Heart right ventricle (tissue), 16 donors: ENCODE measurements around the gene RNASEH1. TPM values are rescaled to one million over a fixed set of nuclear protein-coding genes. Genes with fewer than 3 reads are reported as not detected.

Source experiments
- ATAC-seq, 8 donors: fragments of 200-7000 bp; cut with Tn5 transposase; one replicate each; pipeline ENCODE4 v1.9.1; 2020; ENCODE audit warnings: mild to moderate bottlenecking in 8 of 8, moderate library complexity in 8 of 8, moderate number of reproducible peaks in 1 of 8
- DNase-seq, 2 donors: peaks; one replicate each; pipeline ENCODE4 v3.0.0-alpha.2; 2020
- H3K27ac ChIP-seq, 10 donors: fragments of 200-600 bp; sonication (generic) in 2 of 10; one replicate each; pipeline versions ENCODE4 v1.5.0 to v1.8.0; 2020 to 2022; ENCODE audit warnings: mild to moderate bottlenecking in 3 of 10
- H3K27me3 ChIP-seq, 7 donors: fragments of 200-600 bp; one replicate each; pipeline ENCODE4 v1.8.0; 2021 to 2022; ENCODE audit warnings: mild to moderate bottlenecking in 2 of 7
- H3K36me3 ChIP-seq, 9 donors: fragments of 200-600 bp; sonication (generic) in 1 of 9; one replicate each; pipeline versions ENCODE4 v1.5.0 to v1.8.0; 2020 to 2022; ENCODE audit warnings: mild to moderate bottlenecking in 2 of 9
- H3K4me1 ChIP-seq, 9 donors: fragments of 200-600 bp; sonication (generic) in 1 of 9; one replicate each; pipeline versions ENCODE4 v1.5.0 to v1.8.0; 2020 to 2022; ENCODE audit warnings: mild to moderate bottlenecking in 4 of 9
- H3K4me3 ChIP-seq, 10 donors: fragments of 200-600 bp; sonication (generic) in 2 of 10; one replicate each; pipeline versions ENCODE4 v1.5.0 to v1.8.0; 2020 to 2022; ENCODE audit warnings: mild to moderate bottlenecking in 7 of 10, moderate library complexity in 2 of 10
- H3K9me3 ChIP-seq, 11 donors: fragments of 200-600 bp in 10 of 11; sonication (generic) in 2 of 11; one replicate each; pipeline versions ENCODE4 v1.5.0 to v1.8.0; 2013 to 2022; ENCODE audit warnings: mild to moderate bottlenecking in 2 of 11, control low read depth in 1 of 11, moderate library complexity in 1 of 11
- WGBS, 2 donors: extraction: QIAGEN DNeasy Blood & Tissue Kit; methylation state at CpG; one replicate each; pipeline ENCODE4 v1.1.7; 2013; ENCODE audit warnings: inconsistent platforms in 1 of 2; 5-methylcytosine and 5-hydroxymethylcytosine counted together
- intact Hi-C, 10 donors: fragments of 100-400 bp; cut with DNase I; formaldehyde crosslinking; loops; one replicate each; pipeline versions ENCODE4 v1.11.1 to v1.14.2; 2022
- polyA plus RNA-seq, 2 donors: library from polyadenylated mRNA; stranded (reverse); fragments of 200-250 nt; gene quantifications; one replicate each; pipeline ENCODE4 v1.2.3, GENCODE V29; 2013
- total RNA-seq, 10 donors: library from RNA; stranded (reverse); fragmentation: NEBNext Ultra II Directional in 3 of 10; extraction: Animal tissue kit (Norgen Biotek cat#: 25700) in 3 of 10; gene quantifications; one replicate each; pipeline versions ENCODE4 v1.2.1 to v1.2.4, GENCODE V29; 2021 to 2023
- TF ChIP-seq, protein P1 (sequence below), 9 donors: fragments of 200-600 bp; sonication (generic) in 2 of 9; IDR thresholded peaks; one replicate each; pipeline versions ENCODE4 v1.5.0 to v1.8.0; 2021 to 2022; ENCODE audit warnings: antibody characterized with exemption in 9 of 9, mild to moderate bottlenecking in 5 of 9, moderate library complexity in 1 of 9
- donor health status: Arrhythmogenic right ventricular cardiomyopathy.
- donor health status: ischemic (EF 13 %, LVEDD 7.1; RV severe dilation, severe dysfunction).
- donor health status: healthy with polysubstance abuse.
- donor health status: DM: no; HTN: yes; CAD: no.
- donor health status: DM: no; HTN: no; CAD: no.
- donor health status: ischemic (EF 25% LVEDD 6.9; RV normal size, moderate dysfunction).
- donor health status: ischemic (EF 25% LVEDD 5.7; RV mildly dilated, moderate dysfunction).
- donor health status: healthy.
- donor health status: DM: yes; HTN: yes; CAD: no.
- donor health status: Ischemic cardiomyopathy.
- donor health status: ischemic (EF 35%, LVEDD 5.7; RV mildly dilated, moderate dysfunction).
- donor health status: nonischemic (EF 11% LVEDD 7.7; RV severe dilation, severe dysfunction).
- donor health status: DM: yes; HTN: yes; CAD: no.
- donor health status: PGD.
- donor health status: ischemic (EF 29% LVEDD 5.4; RV normal size, mild dysfunction).
- donor health status: nonischemic (EF 23%, LVEDD 6.1; RV moderate dilation, normal function).

Gene RNASEH1
- total and polyA plus RNA-seq, 12 donors = 8.7 to 24.0 (median 19.3) TPM

DNA sequence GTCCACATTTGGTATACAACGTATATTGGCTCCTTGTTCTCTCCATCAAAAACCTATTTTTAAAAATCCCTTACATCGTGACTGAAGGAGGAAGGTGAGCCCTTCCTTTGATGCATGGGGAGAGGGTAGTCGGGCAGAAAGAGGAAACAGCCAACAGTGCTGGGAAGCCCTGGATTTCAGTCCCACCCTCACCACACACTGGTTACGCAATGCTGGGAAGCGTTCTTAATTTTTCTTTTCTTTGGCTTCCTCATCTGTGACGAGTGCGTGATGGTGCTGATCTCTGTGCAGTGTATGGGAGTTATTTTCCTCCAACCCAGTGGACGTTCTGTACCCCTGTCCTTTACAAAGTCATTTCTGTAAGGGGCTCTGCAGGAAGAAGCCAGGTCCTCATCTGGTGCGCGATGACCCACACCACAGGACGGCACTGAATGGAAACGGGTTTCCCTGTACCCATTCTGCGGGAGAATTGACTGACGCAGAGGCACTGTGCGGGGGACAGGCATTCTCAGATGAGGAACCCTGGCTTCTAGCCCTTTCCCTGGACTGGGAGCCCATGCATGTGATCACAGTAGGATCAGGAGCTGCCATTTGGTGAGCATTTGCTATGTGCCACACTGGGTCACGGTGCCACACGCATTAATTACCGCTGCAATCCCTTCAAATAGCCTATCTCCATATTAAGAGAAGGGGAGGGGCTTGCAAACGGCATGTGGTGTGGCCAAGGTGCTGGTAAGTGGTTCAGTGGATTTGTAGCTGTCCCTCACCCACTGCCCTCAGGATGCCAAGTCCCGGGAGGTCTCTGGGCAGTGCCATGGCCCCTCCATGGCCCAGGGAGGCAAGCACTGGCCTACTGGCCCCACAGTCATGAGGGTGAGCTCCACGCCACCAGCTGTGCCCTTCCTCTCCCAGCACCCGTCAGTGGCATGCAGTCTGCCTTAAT lies 41.0 kb upstream of the RNASEH1 start:
- intact Hi-C loops = loop anchor here in 4 of 10 donors (5.0 to 10.0 kb wide), 2 partner anchors 46 to 53 kb away; no protein-coding TSS in a partner anchor
- no peak overlapping the region for H3K27ac ChIP-seq
- 85% methylated on average over 22 of the region's 22 CpGs for WGBS, 2 donors
- DNase-seq (no peak), ATAC-seq (no peak)
- peaks cover 0 to 14% (median 11%) of the 10 kb centered on the region in 9 donors for H3K4me1 ChIP-seq
- no peak overlapping the region for H3K4me3 ChIP-seq
- H3K9me3 ChIP-seq = no peaks in the 10 kb centered on the region
- TF ChIP-seq, protein P1, sequence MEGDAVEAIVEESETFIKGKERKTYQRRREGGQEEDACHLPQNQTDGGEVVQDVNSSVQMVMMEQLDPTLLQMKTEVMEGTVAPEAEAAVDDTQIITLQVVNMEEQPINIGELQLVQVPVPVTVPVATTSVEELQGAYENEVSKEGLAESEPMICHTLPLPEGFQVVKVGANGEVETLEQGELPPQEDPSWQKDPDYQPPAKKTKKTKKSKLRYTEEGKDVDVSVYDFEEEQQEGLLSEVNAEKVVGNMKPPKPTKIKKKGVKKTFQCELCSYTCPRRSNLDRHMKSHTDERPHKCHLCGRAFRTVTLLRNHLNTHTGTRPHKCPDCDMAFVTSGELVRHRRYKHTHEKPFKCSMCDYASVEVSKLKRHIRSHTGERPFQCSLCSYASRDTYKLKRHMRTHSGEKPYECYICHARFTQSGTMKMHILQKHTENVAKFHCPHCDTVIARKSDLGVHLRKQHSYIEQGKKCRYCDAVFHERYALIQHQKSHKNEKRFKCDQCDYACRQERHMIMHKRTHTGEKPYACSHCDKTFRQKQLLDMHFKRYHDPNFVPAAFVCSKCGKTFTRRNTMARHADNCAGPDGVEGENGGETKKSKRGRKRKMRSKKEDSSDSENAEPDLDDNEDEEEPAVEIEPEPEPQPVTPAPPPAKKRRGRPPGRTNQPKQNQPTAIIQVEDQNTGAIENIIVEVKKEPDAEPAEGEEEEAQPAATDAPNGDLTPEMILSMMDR (IDR thresholded peaks at IDR 0.05) = no peak
- no peaks in the 10 kb centered on the region for H3K36me3 ChIP-seq
- peaks cover 0 to 5% (median 0%) of the 10 kb centered on the region in 7 donors for H3K27me3 ChIP-seq

DNA sequence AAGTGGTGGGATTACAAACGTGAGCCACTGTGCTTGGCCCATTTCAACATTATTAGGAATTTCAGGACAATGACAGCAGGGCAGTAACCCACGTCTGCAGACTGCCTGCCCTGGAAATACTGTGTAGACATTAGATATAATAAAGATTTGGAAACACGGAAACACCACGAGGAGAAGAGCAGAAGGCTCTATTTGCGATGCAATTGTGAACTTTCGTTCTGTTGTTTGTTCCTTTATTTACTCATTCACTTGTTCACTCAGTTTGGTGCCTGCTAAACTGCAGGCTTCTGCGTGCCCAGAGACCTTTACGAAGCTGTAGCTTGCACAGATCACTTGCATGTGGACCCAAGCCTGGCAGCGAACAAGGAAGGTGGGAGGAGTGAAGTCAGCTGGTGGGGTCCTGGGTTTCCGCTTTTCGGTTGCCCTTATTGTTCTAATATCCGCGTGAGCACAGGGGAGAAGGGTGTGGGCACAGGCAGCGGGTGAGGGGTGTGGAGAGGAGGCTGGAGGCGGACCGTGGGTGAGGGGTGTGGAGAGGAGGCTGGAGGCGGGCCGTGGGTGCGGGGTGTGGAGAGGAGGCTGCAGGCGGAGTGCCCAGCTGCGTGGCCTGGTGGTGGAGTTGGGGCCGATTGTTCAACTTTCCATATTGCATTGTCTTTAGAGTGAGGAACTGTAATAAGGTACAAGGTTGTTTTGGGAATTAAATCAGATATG lies 40.2 kb upstream of the RNASEH1 start:
- H3K9me3 ChIP-seq = no peaks in the 10 kb centered on the region
- intact Hi-C loops = loop anchor here in 4 of 10 donors (5.0 to 10.0 kb wide), 2 partner anchors 46 to 54 kb away; no protein-coding TSS in a partner anchor
- WGBS, 2 donors = 71 to 75% methylated on average over 22 of the region's 22 CpGs

DNA sequence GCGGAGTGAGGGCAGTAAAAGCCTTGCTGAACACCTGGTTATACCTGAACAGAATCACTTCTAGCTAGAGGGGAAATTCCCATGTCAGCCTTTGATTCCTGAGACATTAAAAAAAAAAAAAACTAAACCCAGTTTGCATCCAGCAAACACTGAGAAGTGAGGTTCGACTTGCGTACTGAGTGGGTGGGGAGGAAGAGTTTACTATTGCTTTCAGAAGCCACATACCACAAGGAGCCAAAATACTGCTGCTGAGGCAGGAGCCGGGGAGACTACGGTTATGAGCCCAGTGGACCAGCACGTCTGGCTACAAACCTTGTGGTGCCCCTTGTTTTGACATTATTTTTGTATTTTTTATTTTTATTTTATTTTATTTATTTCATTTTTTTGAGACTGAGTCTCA lies 39.4 kb upstream of the RNASEH1 start:
- TF ChIP-seq, protein P1 (IDR thresholded peaks at IDR 0.05) = no peak
- H3K4me3 ChIP-seq = no peak overlapping the region
- no peaks in the 10 kb centered on the region for H3K9me3 ChIP-seq
- intact Hi-C loops = loop anchor here in 4 of 10 donors (5.0 to 10.0 kb wide), 2 partner anchors 47 to 55 kb away; no protein-coding TSS in a partner anchor
- no peaks in the 10 kb centered on the region for H3K36me3 ChIP-seq
- DNase-seq (no peak), ATAC-seq (no peak)
- WGBS, 2 donors = 74 to 77% methylated on average over 6 of the region's 6 CpGs
- H3K4me1 ChIP-seq = peaks cover 0 to 14% (median 11%) of the 10 kb centered on the region in 9 donors
- H3K27ac ChIP-seq = no peak overlapping the region
- H3K27me3 ChIP-seq = peaks cover 0 to 5% (median 0%) of the 10 kb centered on the region in 7 donors

More for the DNA sequence above, 40.2 kb upstream of the RNASEH1 start:
- peak in 2 of 8 donors; percentile 29 to 36 for ATAC-seq
- peaks cover 0 to 5% (median 0%) of the 10 kb centered on the region in 7 donors for H3K27me3 ChIP-seq
- no peak for DNase-seq
- no peaks in the 10 kb centered on the region for H3K36me3 ChIP-seq
- H3K4me1 ChIP-seq = peaks cover 0 to 14% (median 11%) of the 10 kb centered on the region in 9 donors
- no peak overlapping the region for H3K4me3 ChIP-seq
- no peak overlapping the region for H3K27ac ChIP-seq
- TF ChIP-seq, protein P1 (IDR thresholded peaks at IDR 0.05) = no peak

DNA sequence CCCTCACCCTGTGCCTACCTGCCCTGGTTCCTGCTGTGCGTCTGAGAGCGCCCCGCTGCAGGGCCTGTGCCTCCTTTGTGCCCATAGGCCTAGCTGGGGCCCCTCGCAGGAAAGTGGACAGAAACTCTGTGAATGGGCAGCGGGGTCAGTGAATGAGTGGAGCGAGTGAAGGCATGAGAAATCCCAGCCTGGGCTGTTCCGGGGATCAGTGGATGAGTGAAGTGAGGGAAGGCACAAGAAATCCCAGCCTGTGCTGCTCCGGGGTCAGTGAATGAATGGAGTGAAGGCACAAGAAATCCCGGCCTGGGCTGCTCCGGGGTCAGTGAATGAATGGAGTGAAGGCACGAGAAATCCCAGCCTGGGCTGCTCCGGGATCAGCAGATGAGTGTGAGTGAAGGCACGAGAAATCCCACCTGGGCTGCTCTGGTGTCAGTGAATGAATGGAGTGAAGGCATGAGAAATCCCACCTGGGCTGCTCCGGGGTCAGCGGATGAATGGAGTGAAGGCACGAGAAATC lies 38.8 kb upstream of the RNASEH1 start:
- H3K27ac ChIP-seq = no peak overlapping the region

More for the DNA sequence above, 38.8 kb upstream of the RNASEH1 start:
- H3K4me1 ChIP-seq = peaks cover 0 to 14% (median 11%) of the 10 kb centered on the region in 9 donors
- no peaks in the 10 kb centered on the region for H3K36me3 ChIP-seq
- ATAC-seq (no peak), DNase-seq (no peak)
- H3K4me3 ChIP-seq = no peak overlapping the region
- intact Hi-C loops = loop anchor here in 4 of 10 donors (5.0 to 10.0 kb wide), 2 partner anchors 48 to 55 kb away; no protein-coding TSS in a partner anchor
- H3K27me3 ChIP-seq = peaks cover 0 to 5% (median 0%) of the 10 kb centered on the region in 7 donors
- 82% methylated on average over 16 of the region's 16 CpGs for WGBS, 2 donors
- H3K9me3 ChIP-seq = no peaks in the 10 kb centered on the region
- TF ChIP-seq, protein P1 (IDR thresholded peaks at IDR 0.05) = no peak
